Body of pancreas (tissue), 4 donors: Measurements from ENCODE around the gene PDC. TPM values are rescaled to one million over a fixed set of nuclear protein-coding genes. Genes with fewer than 3 reads are reported as not detected.

Source experiments
- ATAC-seq: fragments of 150-250 bp; one replicate; pipeline ENCODE4 v1.9.1; 2016
- DNase-seq, 4 donors: peaks; one replicate each; pipeline ENCODE4 v3.0.0-alpha.2; 2019
- H3K27ac ChIP-seq, 4 donors: fragments of 200-600 bp; sonication (generic); 1 replicate in 3 of 4; 2 replicates in 1 of 4; pipeline versions ENCODE4 v1.5.1 to v1.6.1; 2016 to 2019; ENCODE audit warnings: mild to moderate bottlenecking in 1 of 4, mixed read lengths in 1 of 4, moderate library complexity in 1 of 4
- H3K27me3 ChIP-seq, 2 donors: fragments of 200-600 bp; sonication (generic); one replicate each; pipeline ENCODE4 v1.6.0; 2016; ENCODE audit warnings: mild to moderate bottlenecking in 1 of 2
- H3K36me3 ChIP-seq, 2 donors: fragments of 200-600 bp; sonication (generic); replicated peaks in 1 of 2; 2 replicates each; pipeline ENCODE4 v1.5.1; 2016; ENCODE audit warnings: low read depth in 2 of 2; ENCODE audit not compliant: insufficient read depth in 1 of 2
- H3K4me1 ChIP-seq: fragments of 200-600 bp; sonication (generic); one replicate; pipeline ENCODE4 v1.6.0; 2016
- H3K4me3 ChIP-seq, 2 donors: fragments of 200-600 bp; sonication (generic); 1 replicate in 1 of 2; 2 replicates in 1 of 2; pipeline ENCODE4 v1.5.1; 2016 to 2019
- H3K9me3 ChIP-seq, 3 donors: fragments of 200-600 bp; sonication (generic); 1 replicate in 2 of 3; 2 replicates in 1 of 3; pipeline ENCODE4 v1.5.1; 2016
- POLR2A ChIP-seq, 3 donors: fragments of 450-650 bp; IDR thresholded peaks; one replicate each; pipeline ENCODE4 v1.6.1; 2016; ENCODE audit warnings: antibody characterized with exemption in 3 of 3, mild to moderate bottlenecking in 2 of 3
- WGBS, 2 donors: methylation state at CpG; one replicate each; pipeline ENCODE4 v1.1.5; 2017; 5-methylcytosine and 5-hydroxymethylcytosine counted together
- intact Hi-C: fragments of 100-400 bp; cut with DNase I; formaldehyde crosslinking; loops from one replicate; pipeline ENCODE4 v1.15.1; 2023
- total RNA-seq, 2 donors: library from RNA; depleted of rRNA; stranded (reverse); fragments of >200 nt; gene quantifications; one replicate each; pipeline ENCODE4 v1.1.0, GENCODE V29; 2016
- TF ChIP-seq, protein P1 (sequence below), 7 experiments: fragments of 450-650 bp in 4 of 7; fragments of 200-600 bp in 3 of 7; sonication (generic) in 3 of 7; IDR thresholded peaks; one replicate each; pipeline ENCODE4 v1.5.1; 2016 to 2019; ENCODE audit warnings: antibody characterized with exemption in 7 of 7

PDC gene
- total RNA-seq, 2 donors from 2014 or later = not detected

GRCh38 chr1:186482661-186483255, 21.8 kb upstream of the PDC start:
- H3K9me3 ChIP-seq = no peaks in the 10 kb centered on the region
- peak; percentile 27 for ATAC-seq
- H3K4me1 ChIP-seq = no peaks in the 10 kb centered on the region
- intact Hi-C loops = loop anchor here (10.0 kb wide), 1 partner anchor 512 kb away; no protein-coding TSS in a partner anchor
- H3K27ac ChIP-seq = no peak overlapping the region
- no peaks in the 10 kb centered on the region for H3K27me3 ChIP-seq
- WGBS, 2 donors = 2 to 9% methylated on average over 4 of the region's 4 CpGs
- H3K36me3 ChIP-seq = no peaks in the 10 kb centered on the region
- TF ChIP-seq, protein P1, sequence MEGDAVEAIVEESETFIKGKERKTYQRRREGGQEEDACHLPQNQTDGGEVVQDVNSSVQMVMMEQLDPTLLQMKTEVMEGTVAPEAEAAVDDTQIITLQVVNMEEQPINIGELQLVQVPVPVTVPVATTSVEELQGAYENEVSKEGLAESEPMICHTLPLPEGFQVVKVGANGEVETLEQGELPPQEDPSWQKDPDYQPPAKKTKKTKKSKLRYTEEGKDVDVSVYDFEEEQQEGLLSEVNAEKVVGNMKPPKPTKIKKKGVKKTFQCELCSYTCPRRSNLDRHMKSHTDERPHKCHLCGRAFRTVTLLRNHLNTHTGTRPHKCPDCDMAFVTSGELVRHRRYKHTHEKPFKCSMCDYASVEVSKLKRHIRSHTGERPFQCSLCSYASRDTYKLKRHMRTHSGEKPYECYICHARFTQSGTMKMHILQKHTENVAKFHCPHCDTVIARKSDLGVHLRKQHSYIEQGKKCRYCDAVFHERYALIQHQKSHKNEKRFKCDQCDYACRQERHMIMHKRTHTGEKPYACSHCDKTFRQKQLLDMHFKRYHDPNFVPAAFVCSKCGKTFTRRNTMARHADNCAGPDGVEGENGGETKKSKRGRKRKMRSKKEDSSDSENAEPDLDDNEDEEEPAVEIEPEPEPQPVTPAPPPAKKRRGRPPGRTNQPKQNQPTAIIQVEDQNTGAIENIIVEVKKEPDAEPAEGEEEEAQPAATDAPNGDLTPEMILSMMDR (IDR thresholded peaks at IDR 0.05) = peak; percentile 38 to 74 (median 62)
- TF ChIP-seq POLR2A (IDR thresholded peaks at IDR 0.05) = no peak
- no peak overlapping the region for H3K4me3 ChIP-seq
- DNase-seq = peak; percentile 27 to 51 (median 32)

GRCh38 chr1:186481303-186481888, 20.5 kb upstream of the PDC start:
- Histone ChIP-seq H3K9me3 (no peaks in the 10 kb centered on the region), H3K4me3 (no peak overlapping the region), H3K27ac (no peak overlapping the region), H3K27me3 (no peaks in the 10 kb centered on the region), H3K4me1 (no peaks in the 10 kb centered on the region), H3K36me3 (no peaks in the 10 kb centered on the region)
- DNase-seq (no peak), ATAC-seq (no peak)
- TF ChIP-seq, protein P1 (IDR thresholded peaks at IDR 0.05) = no peak
- TF ChIP-seq POLR2A (IDR thresholded peaks at IDR 0.05) = no peak
- intact Hi-C loops = loop anchor here (10.0 kb wide), 1 partner anchor 513 kb away; no protein-coding TSS in a partner anchor
- WGBS, 2 donors = 42 to 52% methylated on average over 2 of the region's 2 CpGs

- H3K4me1 ChIP-seq = no peaks in the 10 kb centered on the region
- H3K36me3 ChIP-seq = no peaks in the 10 kb centered on the region
- H3K27me3 ChIP-seq = no peaks in the 10 kb centered on the region
- no peaks in the 10 kb centered on the region for H3K9me3 ChIP-seq
- ATAC-seq (no peak), DNase-seq (no peak)
- WGBS, 2 donors = 42 to 55% methylated on average over 2 of the region's 2 CpGs
- TF ChIP-seq, protein P1 (IDR thresholded peaks at IDR 0.05) = no peak
- TF ChIP-seq POLR2A (IDR thresholded peaks at IDR 0.05) = no peak
- intact Hi-C loops = no loop called here
- no peak overlapping the region for H3K27ac ChIP-seq
- H3K4me3 ChIP-seq = no peak overlapping the region
These were observed 18.2 kb upstream of the PDC start for GRCh38 chr1:186479162-186479561.

- Histone ChIP-seq H3K9me3 (no peaks in the 10 kb centered on the region), H3K4me3 (no peak overlapping the region), H3K27ac (no peak overlapping the region), H3K27me3 (no peaks in the 10 kb centered on the region), H3K4me1 (no peaks in the 10 kb centered on the region), H3K36me3 (no peaks in the 10 kb centered on the region)
- ATAC-seq (no peak), DNase-seq (no peak)
- intact Hi-C loops = no loop called here
- WGBS, 2 donors = 66 to 73% methylated on average over 5 of the region's 5 CpGs
- TF ChIP-seq, protein P1 (IDR thresholded peaks at IDR 0.05) = no peak
- TF ChIP-seq POLR2A (IDR thresholded peaks at IDR 0.05) = no peak
These were observed 15.5 kb upstream of the PDC start for GRCh38 chr1:186476264-186477040.
